Caco-2 (cell line): Measurements from ENCODE around the gene P2RX1. TPM values are rescaled to one million over a fixed set of nuclear protein-coding genes. Genes with fewer than 3 reads are reported as not detected.

Experiments used
- BruUV-seq: library from RNA; stranded (reverse); fragments of 400-500 nt; replicated peaks from 2 replicates; lab custom pipeline; 2021; lab: Mats Ljungman, UMichigan
- CTCF ChIA-PET: fragments of 300-600 bp; sonication (Branson Sonifier 250); formaldehyde crosslinking; loops from one replicate; lab custom pipeline; 2022; ENCODE audit warnings: antibody characterized with exemption; lab: Charles Lee
- POLR2A ChIA-PET: fragments of 300-600 bp; sonication (Branson Sonifier 250); formaldehyde crosslinking; loops from one replicate; lab custom pipeline; 2022; ENCODE audit warnings: antibody characterized with exemption; lab: Charles Lee
- DNase-seq, 2 experiments: peaks; one replicate each; pipeline versions ENCODE4 v3.0.0 to v3.0.0-alpha.2; 2020 to 2022
- H3K27me3 ChIP-seq: replicated peaks from 2 replicates; pipeline ENCODE4 v1.6.0; 2011; ENCODE audit warnings: low read length; ENCODE audit not compliant: control insufficient read depth, insufficient read depth
- H3K36me3 ChIP-seq: 2 replicates; pipeline ENCODE4 v1.5.1; 2011; ENCODE audit warnings: low read length; ENCODE audit not compliant: control insufficient read depth, insufficient read depth
- H3K4me1 ChIP-seq: fragments of 250-450 bp; sonication (Bioruptor Pico); 2 replicates; pipeline ENCODE4 v1.5.1; 2020; ENCODE audit warnings: mild to moderate bottlenecking
- H3K4me3 ChIP-seq: 2 replicates; pipeline ENCODE4 v1.5.1; 2011; ENCODE audit warnings: low read depth, mild to moderate bottlenecking, control low read depth, low read length
- H3K9me3 ChIP-seq: fragments of 250-450 bp; sonication (Bioruptor Pico); 2 replicates; pipeline ENCODE4 v1.5.1; 2020; ENCODE audit warnings: mild to moderate bottlenecking, moderate library complexity
- H3K27ac Mint-ChIP-seq: one replicate; pipeline ENCODE4 v1.8.0; 2022; ENCODE audit warnings: mixed read lengths; ENCODE audit not compliant: unreplicated experiment
- H3K27me3 Mint-ChIP-seq: one replicate; pipeline ENCODE4 v1.8.0; 2022; ENCODE audit warnings: mixed read lengths; ENCODE audit not compliant: insufficient read depth, unreplicated experiment
- H3K36me3 Mint-ChIP-seq: one replicate; pipeline ENCODE4 v1.8.0; 2022; ENCODE audit warnings: mild to moderate bottlenecking, mixed read lengths; ENCODE audit not compliant: insufficient read depth, unreplicated experiment
- H3K4me1 Mint-ChIP-seq: one replicate; pipeline ENCODE4 v1.8.0; 2022; ENCODE audit warnings: low read depth, mixed read lengths; ENCODE audit not compliant: unreplicated experiment
- H3K4me3 Mint-ChIP-seq: one replicate; pipeline ENCODE4 v1.8.0; 2022; ENCODE audit warnings: mild to moderate bottlenecking, moderate library complexity, mixed read lengths; ENCODE audit not compliant: unreplicated experiment
- H3K9me3 Mint-ChIP-seq: one replicate; pipeline ENCODE4 v1.8.0; 2022; ENCODE audit warnings: mixed read lengths; ENCODE audit not compliant: unreplicated experiment
- CTCF ChIP-seq, 2 experiments: fragments of 200-600 bp in 1 of 2; IDR thresholded peaks; 1 replicate in 1 of 2; 2 replicates in 1 of 2; pipeline versions ENCODE4 v1.5.1 to v1.8.0; 2011 to 2022; ENCODE audit warnings: antibody characterized with exemption in 1 of 2, control low read depth in 1 of 2, inconsistent platforms in 1 of 2, low read depth in 1 of 2, low read length in 1 of 2, mild to moderate bottlenecking in 1 of 2, moderate library complexity in 1 of 2; ENCODE audit not compliant: insufficient read depth in 1 of 2, severe bottlenecking in 1 of 2, unreplicated experiment in 1 of 2
- intact Hi-C: fragments of 100-400 bp; cut with micrococcal nuclease; formaldehyde crosslinking; loops from one replicate; pipeline ENCODE4 v1.10.0; 2022; ENCODE audit not compliant: unreplicated experiment
- total RNA-seq: library from RNA; stranded (reverse); gene quantifications from 2 replicates; pipeline ENCODE4 v1.2.3, GENCODE V29; 2022

Gene P2RX1
- total RNA-seq, 1 experiment from 2014 or later: 0.23 TPM

DNA sequence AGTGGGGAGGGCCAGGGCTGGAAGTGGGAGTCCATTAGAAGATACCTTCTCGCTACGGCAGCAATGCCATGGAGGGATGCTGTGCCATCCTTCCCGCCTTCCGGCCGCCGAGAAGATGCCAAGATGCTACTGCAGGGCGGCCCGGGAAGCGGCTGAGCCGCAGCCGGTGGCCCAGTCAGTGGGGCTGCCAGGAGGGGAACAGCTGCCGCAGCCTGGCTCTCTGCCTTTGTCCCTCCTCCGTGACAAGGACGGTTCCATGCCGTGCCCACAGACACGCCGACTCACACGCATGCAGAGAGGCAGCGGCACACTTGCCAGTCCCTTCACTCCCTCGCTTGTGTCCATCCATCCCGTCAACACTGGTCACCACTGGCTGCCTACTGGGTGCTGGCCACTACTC lies 50.0 kb downstream of the P2RX1 start:
- Histone ChIP-seq H3K4me1 (no peaks in the 10 kb centered on the region), H3K9me3 (no peaks in the 10 kb centered on the region), H3K36me3 (no peaks in the 10 kb centered on the region), H3K4me3 (no peak overlapping the region), H3K27me3 (no peaks in the 10 kb centered on the region)
- H3K27me3 Mint-ChIP-seq: no peaks in the 10 kb centered on the region
- no peak for DNase-seq
- BruUV-seq: no TSS peak
- no peaks in the 10 kb centered on the region for H3K36me3 Mint-ChIP-seq
- H3K4me1 Mint-ChIP-seq: no peaks in the 10 kb centered on the region
- H3K27ac Mint-ChIP-seq: no peak overlapping the region
- CTCF ChIA-PET: interaction anchor here (0.7 kb wide), 2 partner anchors 9 to 23 kb away, joined by 4 read pairs; no protein-coding TSS in a partner anchor
- intact Hi-C loops: no loop called here
- POLR2A ChIA-PET: no interaction called here
- H3K4me3 Mint-ChIP-seq: no peak overlapping the region
- TF ChIP-seq CTCF (IDR thresholded peaks at IDR 0.05; ENCODE audit: insufficient read depth in 1 of 2, low read depth in 1 of 2, low read length in 1 of 2, severe bottlenecking in 1 of 2, unreplicated experiment in 1 of 2): no peak
- H3K9me3 Mint-ChIP-seq: no peaks in the 10 kb centered on the region

- CTCF ChIA-PET: no interaction called here
- H3K4me1 Mint-ChIP-seq: no peaks in the 10 kb centered on the region
- Histone ChIP-seq H3K9me3 (no peaks in the 10 kb centered on the region), H3K4me1 (no peaks in the 10 kb centered on the region), H3K4me3 (no peak overlapping the region), H3K27me3 (no peaks in the 10 kb centered on the region), H3K36me3 (no peaks in the 10 kb centered on the region)
- no peak overlapping the region for H3K4me3 Mint-ChIP-seq
- intact Hi-C loops: no loop called here
- no peaks in the 10 kb centered on the region for H3K9me3 Mint-ChIP-seq
- POLR2A ChIA-PET: no interaction called here
- no peaks in the 10 kb centered on the region for H3K27me3 Mint-ChIP-seq
- TF ChIP-seq CTCF (IDR thresholded peaks at IDR 0.05; ENCODE audit: insufficient read depth in 1 of 2, low read depth in 1 of 2, low read length in 1 of 2, severe bottlenecking in 1 of 2, unreplicated experiment in 1 of 2): no peak
- H3K27ac Mint-ChIP-seq: no peak overlapping the region
- DNase-seq: no peak
- no TSS peak for BruUV-seq
- no peaks in the 10 kb centered on the region for H3K36me3 Mint-ChIP-seq
Observed at GRCh38 chr17:3865176-3865575, 51.1 kb downstream of the P2RX1 start.

GRCh38 chr17:3864534-3864933 lies 51.7 kb downstream of the P2RX1 start:
- intact Hi-C loops: no loop called here
- Histone ChIP-seq H3K36me3 (no peaks in the 10 kb centered on the region), H3K27me3 (no peaks in the 10 kb centered on the region), H3K4me3 (no peak overlapping the region), H3K4me1 (no peaks in the 10 kb centered on the region), H3K9me3 (no peaks in the 10 kb centered on the region)
- H3K4me1 Mint-ChIP-seq: no peaks in the 10 kb centered on the region
- H3K27me3 Mint-ChIP-seq: no peaks in the 10 kb centered on the region
- H3K9me3 Mint-ChIP-seq: no peaks in the 10 kb centered on the region
- no peak for TF ChIP-seq CTCF (IDR thresholded peaks at IDR 0.05; ENCODE audit: insufficient read depth in 1 of 2, low read depth in 1 of 2, low read length in 1 of 2, severe bottlenecking in 1 of 2, unreplicated experiment in 1 of 2)
- no peaks in the 10 kb centered on the region for H3K36me3 Mint-ChIP-seq
- POLR2A ChIA-PET: no interaction called here
- DNase-seq: no peak
- no peak overlapping the region for H3K27ac Mint-ChIP-seq
- CTCF ChIA-PET: no interaction called here
- no TSS peak for BruUV-seq
- no peak overlapping the region for H3K4me3 Mint-ChIP-seq
